HG02970 (cell line): Measurements from ENCODE around the gene ANKMY1.
"Not testable (repeated sequence)": the region's sequence is repeated elsewhere in the genome, so short reads cannot be mapped to it uniquely, and the experiment has no call there.

Experiments
- ATAC-seq: cut with Tn5 transposase; IDR thresholded peaks from one replicate; pipeline ENCODE4 v1.9.1; 2021; ENCODE audit warnings: mild to moderate bottlenecking, moderate library complexity, moderate number of reproducible peaks; ENCODE audit not compliant: unreplicated experiment, low FRiP score

Gene ANKMY1

DNA sequence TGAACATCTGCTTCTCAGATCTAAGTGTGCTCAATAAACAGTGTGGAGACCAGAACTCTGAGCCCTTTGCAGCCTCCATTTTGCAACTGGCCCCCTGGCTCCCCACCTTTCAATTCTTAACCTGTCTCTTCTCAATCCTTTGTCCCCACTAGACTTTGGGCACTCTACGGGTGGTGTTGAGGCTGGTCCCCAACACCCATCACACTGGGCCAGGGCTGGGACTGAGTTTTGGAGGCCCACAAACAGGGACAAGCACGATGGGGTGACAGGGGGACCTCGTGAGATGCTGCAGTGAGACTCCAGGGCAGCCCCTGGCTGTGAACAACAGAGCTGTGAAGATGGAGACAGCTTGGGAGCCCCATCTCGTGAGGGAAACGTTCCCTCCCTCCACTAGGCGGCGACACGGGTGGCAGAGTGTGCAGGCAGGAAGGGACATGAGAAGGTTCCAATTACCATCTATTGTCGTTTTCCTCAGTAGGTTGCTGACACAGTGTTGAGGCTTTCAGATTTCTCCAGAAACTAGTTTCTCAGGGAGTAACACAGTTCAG lies 1.2 kb downstream of the ANKMY1 start:
- no peak for ATAC-seq

DNA sequence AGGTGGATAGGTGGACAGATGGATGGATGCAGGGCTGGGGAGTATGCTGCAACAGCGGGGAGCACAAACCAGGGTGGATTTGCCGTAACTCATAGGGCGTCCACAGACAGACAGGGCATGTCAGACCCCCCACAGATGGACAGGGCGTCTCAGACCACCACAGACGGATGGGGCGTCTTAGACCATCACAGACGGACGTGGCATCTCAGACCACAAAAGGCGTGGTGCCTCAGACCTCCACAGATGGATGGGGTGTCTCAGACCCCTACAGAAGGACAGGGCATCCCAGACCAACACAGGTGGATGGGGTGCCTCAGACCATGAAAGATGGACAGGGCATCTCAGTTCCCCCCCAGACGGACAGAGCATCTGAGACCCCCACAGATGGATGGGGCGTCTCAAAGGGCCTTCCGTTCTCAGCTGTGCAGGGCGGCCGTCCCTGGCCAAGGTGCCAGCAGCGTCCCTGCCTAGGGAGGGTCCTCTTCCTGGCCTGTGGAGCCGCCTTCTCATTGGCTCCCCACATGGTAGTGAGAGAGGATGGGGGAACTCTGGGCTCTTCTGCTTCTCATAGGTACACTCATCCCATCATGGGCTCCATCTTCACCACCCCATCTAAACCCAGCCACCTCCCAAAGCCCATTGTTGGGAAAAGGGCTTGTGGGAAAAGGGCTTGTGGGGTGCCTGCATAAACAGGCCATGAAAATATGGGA lies 2.1 kb downstream of the ANKMY1 start:
- no peak for ATAC-seq

DNA sequence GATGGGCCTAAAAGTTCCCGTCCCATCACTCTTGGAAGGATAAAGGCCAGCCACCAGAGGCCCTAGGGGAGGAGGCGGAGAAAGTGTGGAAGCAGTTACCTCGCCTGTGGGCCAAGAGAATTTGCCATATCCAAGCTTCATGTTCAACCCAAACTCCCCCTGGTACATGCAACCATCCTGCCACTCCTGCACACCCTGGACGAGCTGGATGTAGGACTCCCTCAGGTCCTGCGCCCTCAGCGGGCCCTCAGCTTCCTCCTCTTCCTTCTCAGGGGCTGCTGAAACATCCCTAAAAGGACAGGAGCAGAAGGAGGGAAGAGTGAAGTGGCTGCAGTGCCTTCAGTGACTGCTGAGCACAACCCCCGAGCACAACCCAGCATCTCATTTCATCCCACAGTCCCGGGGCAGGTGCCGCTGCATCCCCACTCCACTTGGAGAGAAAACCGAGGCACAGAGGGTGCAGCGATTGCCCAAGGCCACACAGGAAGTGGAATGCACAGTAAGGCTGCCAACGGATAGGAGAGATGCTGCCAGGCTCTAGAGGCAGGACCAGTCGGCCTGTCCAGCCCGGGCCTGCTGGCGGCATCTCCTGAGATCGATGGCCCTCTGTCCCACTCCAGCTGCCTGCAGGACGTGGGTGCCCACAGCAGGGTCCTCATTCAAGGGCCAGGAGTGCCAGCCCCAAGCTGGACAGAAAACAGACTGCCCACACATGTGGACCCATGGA lies 2.9 kb downstream of the ANKMY1 start:
- no peak for ATAC-seq

DNA sequence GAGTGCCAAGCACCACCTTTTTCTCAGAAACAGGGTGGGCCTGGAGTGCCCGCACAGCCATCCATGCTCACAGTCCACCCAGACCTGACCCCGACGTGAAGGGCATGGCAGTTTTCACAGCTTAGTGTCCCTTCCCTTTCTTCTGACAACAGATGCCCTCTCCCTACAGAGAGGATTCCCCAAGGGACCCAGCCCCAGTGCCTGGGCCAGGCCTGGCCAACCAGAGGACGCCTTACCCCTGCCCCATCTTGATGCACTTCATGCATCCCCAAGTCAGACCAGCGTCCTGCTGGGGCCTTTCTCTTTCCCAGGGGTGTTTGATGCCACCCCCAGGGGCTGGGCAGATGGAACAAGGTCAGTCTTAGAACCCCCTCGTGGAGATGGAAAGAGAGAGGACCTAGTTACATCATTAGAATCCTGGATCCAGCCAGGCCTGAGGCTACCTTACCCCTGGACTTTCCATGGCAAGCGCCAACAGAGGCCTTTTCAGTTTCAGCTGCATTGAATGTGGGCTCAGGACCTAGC lies 3.8 kb downstream of the ANKMY1 start:
- ATAC-seq, result no peak

DNA sequence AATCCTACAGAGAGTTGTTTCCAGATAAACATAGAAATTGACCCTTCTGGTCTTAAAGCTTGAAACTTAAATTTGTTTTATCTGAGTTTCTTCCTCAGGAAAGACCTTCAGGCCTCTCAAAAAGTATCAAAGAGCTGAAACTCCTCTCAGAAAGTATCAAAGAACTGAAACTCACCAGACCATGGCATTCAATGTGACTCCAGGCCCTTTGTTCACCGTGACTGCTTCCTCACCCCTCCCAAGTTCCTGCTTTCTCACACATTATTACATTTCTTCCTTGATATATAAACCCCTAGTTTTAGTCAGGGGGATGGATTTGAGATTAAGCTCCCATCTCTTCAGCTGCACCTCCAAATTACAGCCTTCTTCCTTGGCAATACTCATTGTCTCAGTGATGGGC lies 6.0 kb downstream of the ANKMY1 start:
- no peak for ATAC-seq

DNA sequence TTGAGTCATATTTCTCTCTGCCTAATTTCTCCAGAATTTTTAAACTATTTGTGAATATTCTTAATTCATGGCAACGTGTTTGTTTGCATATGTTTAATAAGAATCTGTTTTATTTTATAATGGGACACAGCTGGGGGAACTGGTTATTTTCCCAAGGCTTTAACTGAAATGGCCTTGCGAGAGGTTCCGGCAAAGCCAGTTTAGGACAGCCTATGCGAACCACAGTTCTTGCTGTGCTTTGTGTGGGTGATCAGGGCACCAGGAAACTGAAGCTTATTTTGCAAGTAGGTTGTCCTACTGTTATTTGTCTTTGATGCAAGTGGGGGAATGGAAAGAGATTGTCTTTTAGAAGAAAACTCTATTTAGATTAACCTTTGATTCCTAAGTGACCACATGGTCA lies 6.5 kb downstream of the ANKMY1 start:
- ATAC-seq, result no peak

DNA sequence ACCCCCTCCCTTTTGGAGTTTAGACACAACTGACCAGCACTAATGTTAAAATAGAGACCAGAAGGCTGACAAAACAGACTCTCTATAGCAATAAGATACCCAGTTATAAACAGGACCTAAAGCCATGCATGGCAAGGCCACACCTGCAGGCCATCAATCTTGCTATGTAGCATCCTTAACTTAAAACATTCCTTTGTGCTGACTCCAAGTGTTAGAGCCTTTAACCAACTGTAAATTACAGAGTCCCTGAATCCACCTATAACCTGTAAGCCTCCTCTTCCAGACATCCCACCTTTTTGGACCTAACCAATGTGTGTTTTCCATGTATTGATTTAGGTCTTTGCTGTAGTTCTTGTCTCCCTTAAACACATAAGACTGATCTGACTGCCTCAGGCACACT lies 17.9 kb downstream of the ANKMY1 start:
- no peak for ATAC-seq

DNA sequence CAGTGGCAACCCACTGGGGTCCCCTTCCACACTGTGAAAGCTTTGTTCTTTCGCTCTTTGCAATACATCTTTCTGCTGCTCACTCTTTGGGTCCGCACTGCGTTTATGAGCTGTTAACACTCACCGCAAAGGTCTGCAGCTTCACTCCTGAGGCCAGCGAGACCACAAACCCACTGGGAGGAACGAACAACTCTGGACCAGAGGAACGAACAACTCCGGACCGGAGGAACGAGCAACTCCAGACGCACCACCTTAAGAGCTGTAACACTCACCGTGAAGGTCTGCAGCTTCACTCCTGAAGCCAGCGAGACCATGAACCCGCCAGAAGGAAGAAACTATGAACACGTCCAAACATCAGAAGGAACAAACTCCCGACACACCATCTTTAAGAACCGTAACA lies 18.7 kb downstream of the ANKMY1 start:
- ATAC-seq, result not testable (repeated sequence)

DNA sequence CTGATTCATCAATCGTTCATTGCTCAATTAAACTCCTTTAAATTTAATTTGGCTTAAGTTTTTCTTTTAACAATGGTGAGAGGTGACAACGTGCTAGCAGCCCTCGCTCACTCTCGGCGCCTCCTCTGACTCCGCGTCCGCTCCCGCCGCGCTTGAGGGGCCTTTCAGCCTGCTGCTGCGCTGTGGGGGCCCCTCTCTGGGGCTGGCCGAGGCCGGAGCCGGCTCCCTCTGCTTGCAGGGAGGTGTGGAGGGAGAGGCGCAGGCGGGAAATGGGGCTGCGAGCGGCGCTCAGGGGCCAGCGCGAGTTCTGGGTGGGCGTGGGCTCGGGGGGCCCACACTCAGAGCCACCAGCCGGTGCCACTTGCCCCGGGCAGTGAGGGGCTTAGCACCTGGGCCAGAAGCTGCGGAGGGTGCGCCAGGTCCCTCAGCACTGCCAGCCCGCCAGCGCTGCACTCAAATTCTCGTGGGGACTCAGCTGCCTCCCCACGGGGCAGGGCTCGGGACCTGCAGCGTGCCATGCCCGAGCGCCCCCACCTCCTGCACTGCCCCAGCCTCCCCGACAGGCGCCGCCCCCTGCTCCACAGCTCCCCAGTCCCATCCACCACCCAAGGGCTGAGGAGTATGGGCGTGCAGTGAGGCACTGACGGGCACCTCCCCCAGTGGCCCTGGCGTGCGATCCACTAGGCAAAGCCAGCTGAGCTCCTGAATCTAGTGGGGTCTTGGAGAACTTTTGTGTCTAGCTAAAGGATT lies 19.6 kb downstream of the ANKMY1 start:
- no peak for ATAC-seq

DNA sequence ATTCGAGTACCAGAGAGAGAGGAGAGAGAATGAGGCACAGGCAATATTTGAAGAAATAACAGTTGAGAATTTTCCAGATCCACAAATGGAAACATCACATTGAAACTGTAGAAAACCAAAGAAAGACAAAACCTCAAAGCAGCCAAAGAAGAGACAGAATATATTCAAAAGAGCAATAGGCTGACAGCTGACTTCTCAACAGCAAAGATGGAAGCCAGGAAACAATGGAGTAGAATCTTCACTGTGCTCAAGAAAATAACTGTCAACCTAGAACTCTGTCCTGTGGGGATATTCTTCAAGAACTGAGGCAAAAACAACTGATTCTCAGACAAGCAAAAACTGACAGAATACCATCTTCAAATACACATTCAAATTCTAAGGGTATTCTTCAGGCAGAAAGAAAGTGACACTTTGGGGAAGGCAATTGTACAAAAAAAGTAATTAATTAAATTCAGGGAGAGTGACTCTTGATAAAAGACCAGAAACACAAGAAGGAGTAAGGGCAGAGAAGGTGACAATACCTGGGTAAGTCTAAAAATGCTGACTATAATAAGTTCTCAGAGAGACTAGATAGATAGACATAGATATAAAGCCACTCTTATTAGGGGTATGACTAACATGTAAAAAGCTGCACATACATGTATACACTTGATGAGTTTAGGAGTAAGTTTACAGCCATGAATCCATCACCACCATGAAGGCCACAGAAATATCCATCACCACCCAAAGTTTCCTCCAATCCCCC lies 25.6 kb downstream of the ANKMY1 start:
- no peak for ATAC-seq

DNA sequence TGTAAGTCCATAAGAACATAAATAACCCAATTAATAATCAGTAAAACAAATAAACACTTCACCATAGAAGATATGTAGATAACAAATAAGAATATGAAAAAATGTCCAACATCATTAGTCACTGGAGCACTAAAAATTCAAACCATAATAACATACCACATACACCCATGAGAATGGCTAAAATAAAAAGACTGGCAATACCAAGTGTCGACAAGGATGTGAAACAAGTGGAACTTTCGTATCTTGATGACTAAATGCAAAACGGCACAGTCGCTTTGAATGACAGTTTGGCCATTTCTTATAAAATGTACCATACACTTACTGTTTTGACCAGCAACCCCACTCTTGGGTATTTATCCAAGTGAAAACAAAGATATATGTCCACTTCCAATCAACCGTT lies 26.8 kb downstream of the ANKMY1 start:
- ATAC-seq, result no peak

DNA sequence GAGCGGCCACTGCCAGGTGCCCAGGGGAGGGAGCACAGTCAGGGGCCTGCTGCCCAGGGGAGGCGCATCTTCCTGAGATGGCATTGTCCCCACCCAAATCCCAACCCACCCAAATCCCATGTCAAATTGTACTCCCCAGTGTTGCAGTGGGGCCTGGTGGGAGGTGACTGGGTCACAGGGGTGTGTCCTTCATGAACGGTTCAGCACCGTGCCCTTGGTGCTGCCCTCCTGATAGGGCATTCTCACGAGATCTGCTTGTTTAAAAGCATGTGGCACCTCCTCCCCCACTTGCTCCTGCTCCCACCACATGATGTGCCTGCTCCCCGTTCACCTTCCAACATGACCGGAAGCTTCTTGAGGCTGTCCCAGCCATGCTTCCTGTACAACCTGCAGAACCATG lies 27.6 kb downstream of the ANKMY1 start:
- ATAC-seq, result no peak

DNA sequence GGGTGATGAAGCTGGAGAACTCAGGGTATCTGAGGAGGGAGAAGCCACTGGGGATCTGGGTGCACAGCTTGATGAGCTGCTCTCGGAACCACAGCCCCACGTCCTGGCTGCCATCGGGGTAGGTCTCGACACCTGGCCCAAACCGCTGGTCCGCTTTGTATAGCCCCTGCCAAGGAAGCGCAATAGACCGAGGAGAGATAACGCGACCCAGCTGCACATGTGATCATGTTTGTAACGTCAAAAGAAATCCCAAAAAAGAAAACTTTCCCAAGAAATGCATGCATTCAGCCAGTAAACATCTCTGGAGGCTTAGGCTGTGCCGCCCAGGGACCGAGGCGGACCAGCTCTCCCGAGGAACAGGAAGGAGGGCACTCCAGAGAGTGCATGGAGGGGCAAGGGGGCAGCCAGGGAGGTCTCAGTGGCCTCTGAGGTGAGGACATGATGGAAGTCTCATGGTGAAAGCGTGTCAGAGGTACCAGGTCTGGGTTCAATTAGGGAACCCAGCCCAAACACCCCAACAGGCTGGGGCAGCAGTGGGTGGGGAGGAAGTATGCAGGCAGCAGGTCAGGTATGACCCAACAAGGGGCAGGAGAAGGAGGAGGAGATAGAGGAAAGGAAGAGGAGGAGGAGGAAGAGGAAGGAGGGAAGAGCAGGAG lies 28.3 kb downstream of the ANKMY1 start:
- no peak for ATAC-seq

DNA sequence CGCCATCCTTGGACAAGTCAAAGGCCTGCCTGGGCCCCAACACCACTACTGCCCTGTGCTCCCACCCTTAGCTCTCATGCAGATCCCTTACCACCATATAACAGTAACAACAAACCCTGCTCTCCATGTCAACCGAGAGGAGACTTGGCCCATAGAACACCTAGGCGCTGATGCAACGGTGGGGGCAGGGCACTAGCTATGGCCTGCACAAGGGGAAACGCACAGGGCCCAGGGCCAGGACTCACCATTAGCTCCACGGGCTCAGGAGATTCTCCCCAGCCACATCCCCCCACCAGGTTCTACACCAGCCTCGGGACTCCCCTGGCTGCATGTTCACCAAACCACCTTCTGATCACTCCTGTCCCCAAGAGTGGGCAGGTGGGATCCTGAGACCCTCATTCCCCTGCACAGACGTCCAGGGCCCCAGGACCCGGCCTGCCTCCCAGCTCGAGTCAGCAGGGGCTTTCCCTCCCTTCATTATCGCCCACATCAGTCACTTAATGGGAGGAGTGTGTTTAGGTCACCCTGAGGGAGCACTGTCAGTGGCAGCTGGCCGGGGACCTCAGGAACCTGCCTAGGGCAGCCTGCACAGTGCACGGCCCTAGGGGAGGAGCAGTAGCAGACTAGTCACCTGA lies 29.3 kb downstream of the ANKMY1 start:
- no peak for ATAC-seq

DNA sequence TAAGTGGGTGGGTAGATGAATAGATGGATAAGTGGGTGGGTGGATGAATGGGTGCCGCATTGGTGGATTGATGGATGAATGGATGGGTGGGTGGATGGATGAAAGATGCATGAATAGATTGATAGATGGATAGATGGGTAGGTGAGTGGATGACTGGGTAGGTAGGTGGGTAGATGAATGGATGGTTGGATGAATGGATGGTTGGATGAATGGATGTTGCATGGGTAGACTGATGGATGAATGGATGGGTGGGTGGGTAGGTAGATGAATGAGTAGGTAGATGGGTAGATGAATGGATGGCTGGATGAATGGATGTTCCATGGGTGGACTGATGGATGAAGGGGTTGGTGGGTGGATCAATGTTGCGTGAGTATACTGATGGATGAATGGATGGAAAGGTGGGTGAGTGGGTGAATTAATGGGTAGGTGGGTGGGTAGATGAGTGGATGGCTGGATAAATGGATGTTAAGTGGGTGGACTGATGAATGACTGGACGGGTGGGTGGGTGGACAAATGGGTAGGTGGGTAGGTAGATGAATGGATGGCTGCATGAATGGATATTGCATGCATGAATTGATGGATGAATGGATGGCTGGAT lies 30.5 kb downstream of the ANKMY1 start:
- no peak for ATAC-seq

DNA sequence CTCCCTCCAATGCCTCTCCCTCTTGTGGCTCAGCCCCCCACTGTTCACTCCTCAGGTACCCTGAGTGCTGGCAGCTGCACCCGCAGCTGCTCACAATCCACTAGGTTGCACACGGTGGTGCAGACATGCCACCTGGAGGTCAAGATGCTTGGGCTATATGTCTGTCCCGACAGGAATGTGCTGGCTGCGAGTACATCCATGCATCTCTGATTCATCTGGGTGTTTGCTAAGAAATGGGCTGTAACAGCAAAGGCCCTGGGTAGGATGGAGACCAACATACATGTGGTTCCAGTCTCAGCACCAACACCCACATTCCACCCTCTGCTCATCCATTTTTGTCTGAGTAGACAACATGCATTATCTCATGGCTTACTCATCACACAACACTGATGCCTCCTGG lies 31.3 kb downstream of the ANKMY1 start:
- no peak for ATAC-seq

DNA sequence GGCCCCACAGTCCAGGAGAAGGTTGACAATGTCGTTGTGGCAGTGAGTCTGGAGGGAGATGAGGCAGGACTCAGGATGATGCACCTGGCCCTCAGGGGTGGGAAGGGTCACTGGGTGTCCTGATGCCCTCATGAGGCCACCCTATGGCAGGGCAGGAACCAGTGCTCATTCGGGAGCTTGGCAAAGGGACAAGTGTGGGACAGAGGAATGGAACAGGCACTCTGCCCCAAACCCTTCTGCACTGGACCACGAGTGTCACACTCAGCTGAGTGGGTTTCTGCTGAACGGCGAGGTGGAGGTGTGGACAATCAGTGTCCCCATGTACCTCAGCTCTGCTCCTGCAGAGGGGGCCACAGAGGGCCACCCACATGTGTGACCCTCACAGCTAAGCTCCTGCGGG lies 32.0 kb downstream of the ANKMY1 start:
- no peak for ATAC-seq

DNA sequence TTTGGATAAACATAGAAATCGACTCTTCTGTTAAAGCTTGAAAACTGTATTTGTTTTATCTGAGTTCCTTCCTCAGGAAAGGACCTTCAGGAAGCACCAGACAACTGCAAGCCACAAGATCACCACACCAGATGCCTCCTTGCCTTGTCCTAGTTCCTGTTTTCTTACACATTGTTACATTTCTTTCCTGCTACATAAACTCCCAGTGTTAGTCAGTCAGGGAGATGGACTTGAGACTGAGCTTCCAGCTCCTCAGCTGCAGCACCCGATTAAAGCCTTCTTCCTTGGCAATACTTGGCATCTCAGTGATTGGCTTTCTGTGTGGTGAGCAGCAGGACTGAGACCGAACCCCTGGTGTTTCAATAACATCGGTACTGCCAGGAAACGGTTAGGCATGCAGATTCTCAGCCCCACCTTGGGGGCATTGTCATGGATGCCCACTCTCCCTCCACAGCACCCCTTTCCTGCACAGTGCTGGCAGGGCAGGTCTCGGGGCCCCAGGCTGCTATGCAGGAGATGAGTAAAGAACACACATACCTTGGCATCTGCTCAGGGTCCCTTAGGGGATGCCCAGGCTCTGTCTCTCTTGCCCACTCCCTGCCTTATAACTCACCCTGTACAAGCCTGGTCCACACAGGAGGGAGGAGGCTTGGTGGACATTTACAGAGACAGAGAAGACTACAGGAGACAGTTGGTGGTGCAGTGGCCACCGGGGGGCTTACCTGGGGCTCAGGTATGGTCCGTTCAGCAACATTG lies 32.6 kb downstream of the ANKMY1 start:
- no peak for ATAC-seq
